GM19468 (cell line): ENCODE measurements around the gene SLC2A9.
A peak's percentile ranks its signal among the peaks of the same experiment; 100 is the strongest.
"Not testable (repeated sequence)": the region's sequence is repeated elsewhere in the genome, so short reads cannot be mapped to it uniquely, and the experiment has no call there.

Source experiments
- ATAC-seq: cut with Tn5 transposase; IDR thresholded peaks from one replicate; pipeline ENCODE4 v1.9.1; 2021; ENCODE audit warnings: mild to moderate bottlenecking, moderate library complexity, moderate number of reproducible peaks; ENCODE audit not compliant: unreplicated experiment; ENCODE audit errors: extremely low read depth

The SLC2A9 gene

GRCh38 chr4:10002278-10002677 is 19.0 kb downstream of the SLC2A9 start:
- no peak for ATAC-seq

- no peak for ATAC-seq
These were observed 19.5 kb downstream of the SLC2A9 start for GRCh38 chr4:10001757-10002156.

GRCh38 chr4:9999956-10000561 is 21.2 kb downstream of the SLC2A9 start:
- ATAC-seq, result peak; percentile 57

- ATAC-seq, result no peak
These were observed 23.4 kb downstream of the SLC2A9 start for GRCh38 chr4:9997886-9998285.

GRCh38 chr4:9996319-9997110 is 24.8 kb downstream of the SLC2A9 start:
- ATAC-seq, result no peak

- peak; percentile 38 for ATAC-seq
These were observed 26.9 kb downstream of the SLC2A9 start for GRCh38 chr4:9994246-9994847.

- no peak for ATAC-seq
These were observed 31.2 kb downstream of the SLC2A9 start for GRCh38 chr4:9989918-9990635.

GRCh38 chr4:9988933-9989332 is 32.4 kb downstream of the SLC2A9 start:
- no peak for ATAC-seq

GRCh38 chr4:9988363-9988749 is 32.9 kb downstream of the SLC2A9 start:
- ATAC-seq, result no peak

GRCh38 chr4:9987749-9988362 is 33.4 kb downstream of the SLC2A9 start:
- no peak for ATAC-seq

- no peak for ATAC-seq
These were observed 36.7 kb downstream of the SLC2A9 start for GRCh38 chr4:9984621-9985020.

- ATAC-seq, result no peak
These were observed 38.1 kb downstream of the SLC2A9 start for GRCh38 chr4:9983211-9983610.

- ATAC-seq, result not testable (repeated sequence)
These were observed 39.4 kb downstream of the SLC2A9 start for GRCh38 chr4:9981899-9982298.

- no peak for ATAC-seq
These were observed 40.4 kb downstream of the SLC2A9 start for GRCh38 chr4:9980898-9981297.

- no peak for ATAC-seq
These were observed 42.1 kb downstream of the SLC2A9 start for GRCh38 chr4:9979101-9979701.

GRCh38 chr4:9977518-9978031 is 43.7 kb downstream of the SLC2A9 start:
- ATAC-seq, result no peak

- ATAC-seq, result no peak
These were observed 44.5 kb downstream of the SLC2A9 start for GRCh38 chr4:9976781-9977180.

GRCh38 chr4:9976293-9976692 is 45.0 kb downstream of the SLC2A9 start:
- ATAC-seq, result no peak

- ATAC-seq, result no peak
These were observed 49.6 kb downstream of the SLC2A9 start for GRCh38 chr4:9971711-9972110.
